Right atrium auricular region (tissue), 2 donors: ENCODE measurements around the gene ZFYVE19. TPM values are rescaled to one million over a fixed set of nuclear protein-coding genes. Genes with fewer than 3 reads are reported as not detected.
A peak's percentile ranks its signal among the peaks of the same experiment; 100 is the strongest.

Source experiments
- DNase-seq: peaks from one replicate; pipeline ENCODE4 v3.0.0-alpha.2; 2019; ENCODE audit warnings: low spot score
- H3K27ac ChIP-seq, 2 donors: fragments of 200-600 bp; sonication (generic); 1 replicate in 1 of 2; 2 replicates in 1 of 2; pipeline ENCODE4 v1.5.1; 2016 to 2019
- H3K27me3 ChIP-seq, 2 donors: fragments of 200-600 bp; sonication (generic); one replicate each; pipeline versions ENCODE4 v1.5.1 to v1.6.0; 2017 to 2019
- H3K36me3 ChIP-seq: fragments of 200-600 bp; sonication (generic); one replicate; pipeline ENCODE4 v1.5.1; 2016
- H3K4me1 ChIP-seq, 2 donors: fragments of 200-600 bp; sonication (generic); one replicate each; pipeline versions ENCODE4 v1.5.1 to v1.6.0; 2017 to 2019
- H3K4me3 ChIP-seq, 2 donors: fragments of 200-600 bp; sonication (generic); 1 replicate in 1 of 2; 2 replicates in 1 of 2; pipeline ENCODE4 v1.5.1; 2017 to 2019; ENCODE audit warnings: mild to moderate bottlenecking in 1 of 2, moderate library complexity in 1 of 2
- H3K9me3 ChIP-seq, 2 donors: fragments of 200-600 bp; sonication (generic); one replicate each; pipeline ENCODE4 v1.5.1; 2019
- total RNA-seq, 2 donors: library from RNA; depleted of rRNA; stranded (reverse); fragments of >200 nt; gene quantifications; one replicate each; pipeline ENCODE4 v1.1.0, GENCODE V29; 2016
- TF ChIP-seq, protein P1 (sequence below), 2 donors: fragments of 200-600 bp; sonication (generic); IDR thresholded peaks; one replicate each; pipeline ENCODE4 v1.5.1; 2019; ENCODE audit warnings: antibody characterized with exemption in 2 of 2

ZFYVE19 gene
- total RNA-seq, 2 donors from 2014 or later = 10.1 to 14.8 TPM

DNA sequence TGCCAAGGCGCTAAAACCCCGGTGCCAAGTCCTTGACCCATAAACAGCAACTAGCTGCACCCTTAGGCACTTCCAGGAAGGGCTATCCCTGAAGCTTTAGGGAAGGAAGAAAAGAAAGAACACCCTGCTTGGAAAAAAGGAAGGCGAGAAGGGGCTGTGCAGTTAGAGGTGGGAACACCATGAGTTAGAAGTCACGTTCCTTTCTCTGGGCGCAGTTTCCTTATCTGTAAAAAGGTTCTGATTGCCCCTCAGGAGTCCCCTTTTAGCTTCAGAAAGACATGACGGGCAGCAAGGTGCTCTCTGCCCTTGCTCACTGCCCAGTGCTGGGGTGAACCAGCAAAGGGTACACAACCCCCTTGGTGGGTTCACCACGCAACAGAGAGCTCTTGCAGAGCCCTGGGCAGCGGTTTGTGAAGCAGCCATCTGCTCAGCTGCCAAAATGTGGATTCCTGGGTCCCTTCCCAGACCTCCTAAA is 42.2 kb upstream of the ZFYVE19 start:
- peaks cover 0 to 35% of the 10 kb centered on the region in 2 donors for H3K4me1 ChIP-seq
- H3K36me3 ChIP-seq = no peaks in the 10 kb centered on the region
- no peak for DNase-seq
- H3K27me3 ChIP-seq = no peaks in the 10 kb centered on the region
- peak overlapping the region; percentile 43 to 58 for H3K4me3 ChIP-seq
- peak overlapping the region; percentile 71 to 74 for H3K27ac ChIP-seq
- H3K9me3 ChIP-seq = no peaks in the 10 kb centered on the region
- TF ChIP-seq, protein P1, sequence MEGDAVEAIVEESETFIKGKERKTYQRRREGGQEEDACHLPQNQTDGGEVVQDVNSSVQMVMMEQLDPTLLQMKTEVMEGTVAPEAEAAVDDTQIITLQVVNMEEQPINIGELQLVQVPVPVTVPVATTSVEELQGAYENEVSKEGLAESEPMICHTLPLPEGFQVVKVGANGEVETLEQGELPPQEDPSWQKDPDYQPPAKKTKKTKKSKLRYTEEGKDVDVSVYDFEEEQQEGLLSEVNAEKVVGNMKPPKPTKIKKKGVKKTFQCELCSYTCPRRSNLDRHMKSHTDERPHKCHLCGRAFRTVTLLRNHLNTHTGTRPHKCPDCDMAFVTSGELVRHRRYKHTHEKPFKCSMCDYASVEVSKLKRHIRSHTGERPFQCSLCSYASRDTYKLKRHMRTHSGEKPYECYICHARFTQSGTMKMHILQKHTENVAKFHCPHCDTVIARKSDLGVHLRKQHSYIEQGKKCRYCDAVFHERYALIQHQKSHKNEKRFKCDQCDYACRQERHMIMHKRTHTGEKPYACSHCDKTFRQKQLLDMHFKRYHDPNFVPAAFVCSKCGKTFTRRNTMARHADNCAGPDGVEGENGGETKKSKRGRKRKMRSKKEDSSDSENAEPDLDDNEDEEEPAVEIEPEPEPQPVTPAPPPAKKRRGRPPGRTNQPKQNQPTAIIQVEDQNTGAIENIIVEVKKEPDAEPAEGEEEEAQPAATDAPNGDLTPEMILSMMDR (IDR thresholded peaks at IDR 0.05) = no peak

DNA sequence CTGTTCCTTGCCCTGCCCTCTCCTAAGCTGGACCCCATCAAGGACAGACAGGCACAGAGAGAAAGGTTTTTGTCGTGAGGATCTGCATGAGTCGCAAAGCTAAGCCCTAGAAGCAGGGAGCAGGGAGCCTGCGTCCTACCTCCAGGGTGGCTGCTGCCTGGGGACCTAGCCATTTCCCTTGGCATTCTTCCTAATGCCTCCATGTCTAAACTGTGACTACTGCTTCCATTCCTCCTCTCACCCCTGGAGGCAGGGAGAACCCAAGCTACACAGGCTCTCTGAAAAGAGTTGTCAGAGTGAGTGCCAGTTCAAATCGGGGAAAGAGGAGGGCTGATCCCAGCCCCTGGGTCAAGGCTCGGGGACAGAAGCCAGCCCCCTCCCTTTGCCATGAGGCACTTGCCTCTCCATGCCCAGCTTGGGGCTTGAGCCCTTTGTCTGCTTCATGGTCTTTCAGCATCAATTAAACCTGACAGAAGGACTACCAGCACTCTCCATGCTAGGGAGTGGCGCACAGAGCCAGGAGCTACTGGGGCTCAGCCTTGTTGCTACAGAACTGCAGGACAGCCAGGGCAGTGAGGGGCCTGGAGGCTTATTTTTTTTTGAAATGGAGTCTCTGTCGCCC is 40.6 kb upstream of the ZFYVE19 start:
- H3K4me3 ChIP-seq = no peak overlapping the region
- TF ChIP-seq, protein P1 (IDR thresholded peaks at IDR 0.05) = no peak
- DNase-seq = no peak
- H3K36me3 ChIP-seq = no peaks in the 10 kb centered on the region
- H3K4me1 ChIP-seq = peaks cover 0 to 45% of the 10 kb centered on the region in 2 donors
- no peak overlapping the region for H3K27ac ChIP-seq
- H3K27me3 ChIP-seq = no peaks in the 10 kb centered on the region
- H3K9me3 ChIP-seq = no peaks in the 10 kb centered on the region

DNA sequence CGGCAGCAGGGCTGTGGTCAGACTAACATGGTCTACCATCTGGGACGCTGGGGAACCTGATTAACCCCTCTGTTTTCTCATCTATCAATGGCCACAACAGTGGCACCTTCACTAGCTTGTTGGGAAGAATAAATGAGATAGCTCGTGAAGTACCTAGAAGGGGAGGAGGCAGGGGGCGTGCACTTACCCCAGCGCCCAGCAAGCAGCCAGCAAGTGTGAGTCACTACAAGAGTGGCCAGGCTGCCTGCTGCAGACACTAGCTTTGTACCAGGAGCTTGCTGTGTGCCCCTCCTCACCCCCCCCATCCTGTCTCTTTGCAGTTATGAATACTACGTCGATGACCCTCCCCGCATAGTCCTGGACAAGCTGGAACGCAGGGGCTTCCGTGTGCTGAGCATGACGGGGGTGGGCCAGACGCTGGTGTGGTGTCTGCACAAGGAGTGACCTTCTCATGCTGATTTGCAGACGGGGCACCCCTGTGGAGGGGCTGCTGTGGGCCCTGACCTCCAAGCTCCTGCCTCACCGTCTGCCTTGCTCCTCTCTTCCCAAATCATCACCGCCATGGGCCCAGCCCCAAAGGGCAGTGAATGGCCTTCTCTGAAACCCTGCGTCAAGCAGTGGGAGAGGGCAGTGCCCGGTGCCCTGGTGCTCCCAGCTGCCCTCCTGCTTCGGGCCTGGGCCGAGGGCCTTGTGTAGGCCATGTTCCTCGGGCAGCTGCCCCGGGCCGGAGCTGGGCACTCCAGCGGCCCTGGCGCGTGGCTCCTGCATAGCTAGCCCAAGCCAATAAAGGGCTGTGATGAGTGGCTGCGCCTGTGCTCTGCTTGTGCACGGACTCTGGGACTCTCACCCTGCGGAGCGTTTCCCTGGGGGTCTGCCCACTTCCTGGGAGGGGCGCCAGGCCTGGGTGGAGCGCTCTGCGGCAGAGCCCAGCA is 39.7 kb upstream of the ZFYVE19 start:
- peaks cover 0 to 45% of the 10 kb centered on the region in 2 donors for H3K4me1 ChIP-seq
- H3K27me3 ChIP-seq = no peaks in the 10 kb centered on the region
- TF ChIP-seq, protein P1 (IDR thresholded peaks at IDR 0.05) = no peak
- no peak for DNase-seq
- H3K36me3 ChIP-seq = peaks cover 7% of the 10 kb centered on the region
- no peaks in the 10 kb centered on the region for H3K9me3 ChIP-seq
- H3K27ac ChIP-seq = no peak overlapping the region
- H3K4me3 ChIP-seq = no peak overlapping the region

DNA sequence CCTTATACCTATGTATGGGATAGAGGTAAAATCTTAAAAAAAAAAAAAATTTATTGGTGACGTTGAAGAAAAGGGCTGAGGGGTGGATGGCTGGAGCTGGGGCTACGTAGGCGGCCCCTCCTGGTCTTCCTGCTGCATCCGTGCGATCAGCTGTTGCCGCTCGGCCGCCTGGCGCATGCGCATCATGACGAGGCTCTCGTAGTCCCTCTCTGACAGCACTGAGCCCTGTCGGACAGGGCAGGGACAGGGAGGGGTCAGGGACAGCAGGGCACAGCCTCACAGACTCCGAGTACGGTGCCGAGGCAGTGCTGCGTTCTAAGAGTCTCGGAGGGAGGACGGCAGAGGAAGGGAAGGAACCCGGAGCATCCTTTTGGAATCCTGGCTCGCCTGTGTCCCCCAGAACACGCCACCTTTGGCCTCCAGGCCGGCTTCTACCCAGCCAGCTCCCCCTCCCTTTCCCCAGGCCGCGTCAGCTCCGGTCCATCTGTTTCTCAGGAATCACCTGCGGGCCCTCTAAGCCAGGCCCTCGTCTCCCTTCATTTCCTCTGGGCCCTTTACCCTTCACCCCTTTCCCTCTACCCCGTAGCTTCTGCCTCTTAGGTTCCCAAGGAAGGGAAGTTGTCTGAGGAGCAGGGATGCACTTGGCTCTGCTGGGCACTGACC is 38.9 kb upstream of the ZFYVE19 start:
- Histone ChIP-seq H3K27me3 (no peaks in the 10 kb centered on the region), H3K36me3 (peaks cover 7% of the 10 kb centered on the region), H3K4me3 (no peak overlapping the region), H3K4me1 (peaks cover 0 to 43% of the 10 kb centered on the region in 2 donors), H3K9me3 (no peaks in the 10 kb centered on the region), H3K27ac (no peak overlapping the region)
- DNase-seq = no peak
- TF ChIP-seq, protein P1 (IDR thresholded peaks at IDR 0.05) = no peak

DNA sequence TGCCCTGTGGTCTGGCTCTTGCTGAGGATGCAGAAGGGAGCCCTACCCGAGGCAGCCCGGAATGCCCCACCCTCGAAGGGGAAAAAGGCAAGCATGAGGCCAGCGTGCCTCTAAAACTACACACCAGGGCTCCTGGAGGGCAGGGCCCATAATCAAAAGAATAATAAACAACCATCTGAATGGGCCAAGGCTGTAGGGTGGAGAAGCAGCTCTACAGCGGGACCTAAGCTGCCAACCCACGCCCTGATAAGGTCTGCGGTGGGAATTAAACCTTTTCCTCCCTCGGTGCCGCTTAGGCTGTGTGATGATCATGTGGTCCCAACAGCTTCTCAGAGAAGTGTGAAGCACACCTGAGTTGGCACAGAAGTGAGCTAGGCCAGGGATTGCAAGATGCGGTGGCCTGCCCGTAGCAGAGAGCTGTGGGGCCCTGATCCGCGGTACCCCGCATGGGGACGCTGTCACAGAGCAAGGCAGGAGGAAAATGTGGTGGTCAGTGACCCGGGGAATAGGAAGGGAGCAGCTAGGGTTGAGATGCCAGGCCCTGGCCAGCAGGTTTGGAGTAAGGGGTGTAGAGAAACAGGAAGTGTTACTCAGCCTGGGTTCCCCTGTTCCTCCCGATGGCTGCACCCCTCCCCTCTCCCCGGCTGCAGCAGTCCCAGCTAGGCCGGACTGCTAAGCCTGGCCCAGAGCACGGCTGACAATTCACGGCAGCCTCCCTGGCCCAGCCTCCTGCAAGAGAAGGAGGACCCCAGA is 38.2 kb upstream of the ZFYVE19 start:
- H3K9me3 ChIP-seq = no peaks in the 10 kb centered on the region
- H3K4me1 ChIP-seq = peaks cover 0 to 36% of the 10 kb centered on the region in 2 donors
- TF ChIP-seq, protein P1 (IDR thresholded peaks at IDR 0.05) = no peak
- no peak overlapping the region for H3K4me3 ChIP-seq
- peaks cover 12% of the 10 kb centered on the region for H3K36me3 ChIP-seq
- H3K27me3 ChIP-seq = no peaks in the 10 kb centered on the region
- DNase-seq = no peak
- H3K27ac ChIP-seq = no peak overlapping the region
